KG1 (cell line): ENCODE measurements around the gene ZNF496.
"Not testable (repeated sequence)": the region's sequence is repeated elsewhere in the genome, so short reads cannot be mapped to it uniquely, and the experiment has no call there.

ENCODE experiments used
- DNase-seq: peaks from one replicate; lab custom pipeline; 2025; lab: John Stamatoyannopoulos, UW

Gene ZNF496

DNA sequence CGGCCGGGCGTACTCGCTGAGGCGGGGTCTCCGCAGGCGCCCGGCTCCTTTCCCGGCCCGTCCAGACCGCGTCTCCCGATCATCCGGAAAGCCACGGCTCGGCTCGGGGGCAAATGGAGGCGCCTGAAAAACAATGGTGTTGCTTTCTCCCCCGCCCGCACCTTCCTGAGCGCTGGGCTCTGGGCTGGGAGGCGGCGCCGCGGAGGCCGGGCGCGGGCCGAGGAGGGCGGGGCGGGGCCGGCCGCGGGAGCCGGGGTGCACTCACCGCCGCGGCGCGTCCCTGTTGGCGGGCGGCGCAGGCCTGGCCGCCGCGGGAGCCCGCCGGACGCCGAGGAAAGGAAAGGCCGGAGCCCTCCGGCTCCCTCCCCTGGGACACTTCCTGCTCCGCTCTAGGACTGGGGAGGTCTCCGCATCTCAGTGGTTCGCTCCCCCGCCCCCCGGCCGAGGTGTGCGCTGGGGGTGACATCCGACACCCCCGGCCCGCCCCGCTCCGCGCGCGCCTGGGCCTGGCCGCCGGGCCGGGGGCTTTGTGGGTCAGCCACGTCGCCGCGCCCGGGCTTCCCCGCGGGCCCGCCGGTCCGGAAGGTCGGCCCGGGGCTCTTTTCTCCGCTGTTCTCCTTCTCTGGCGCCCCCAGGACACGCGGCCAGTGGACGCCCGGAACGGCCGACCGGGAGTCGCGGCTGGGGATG is at the start of gene ZNF496:
TSS of gene ZNF496 (minus strand) at position 343 of the 690 bp plus-strand sequence. CDS start 2,289 bp downstream, outside the sequence.
- peak; percentile 23 for DNase-seq

- DNase-seq = no peak
Measured at GRCh38 chr1:247378334-247379073, 46.8 kb upstream of the ZNF496 start.

DNA sequence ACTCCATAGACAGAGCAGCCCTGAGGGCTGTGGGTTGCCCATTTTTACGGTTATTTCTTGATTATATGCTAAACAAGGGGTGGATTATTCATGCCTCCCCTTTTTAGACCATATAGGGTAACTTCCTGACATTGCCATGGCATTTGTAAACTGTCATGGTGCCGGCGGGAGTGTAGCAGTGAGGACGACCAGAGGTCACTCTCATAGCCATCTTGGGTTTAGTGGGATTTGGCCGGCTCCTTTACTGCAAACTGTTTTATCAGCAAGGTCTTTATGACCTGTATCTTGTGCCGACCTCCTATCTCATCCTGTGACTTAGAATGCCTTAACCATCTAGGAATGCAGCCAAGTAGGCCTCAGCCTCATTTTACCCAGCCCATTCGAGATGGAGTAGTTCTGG is 46.0 kb upstream of the ZNF496 start:
- DNase-seq = not testable (repeated sequence)

DNA sequence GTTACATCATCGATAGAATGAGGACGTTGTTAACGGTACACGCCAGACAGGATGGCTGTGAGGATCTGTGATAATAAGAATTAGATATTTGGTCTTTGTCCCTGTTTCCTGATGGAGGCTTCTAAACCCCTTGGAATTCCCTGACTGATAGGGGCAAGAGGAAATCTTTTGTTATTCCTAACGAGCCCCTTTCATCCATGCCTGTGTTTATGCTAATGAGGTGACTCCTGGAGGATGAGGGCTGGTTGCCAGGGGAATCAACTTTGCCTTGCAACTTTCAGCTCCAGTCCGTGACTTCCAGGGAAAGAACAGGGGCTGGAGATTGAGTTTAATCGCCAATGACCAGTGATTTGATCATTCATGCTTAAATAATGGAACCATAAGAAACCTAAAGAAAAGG is 45.0 kb upstream of the ZNF496 start:
- DNase-seq = no peak

- DNase-seq = no peak
Measured at GRCh38 chr1:247375747-247376146, 44.1 kb upstream of the ZNF496 start.

DNA sequence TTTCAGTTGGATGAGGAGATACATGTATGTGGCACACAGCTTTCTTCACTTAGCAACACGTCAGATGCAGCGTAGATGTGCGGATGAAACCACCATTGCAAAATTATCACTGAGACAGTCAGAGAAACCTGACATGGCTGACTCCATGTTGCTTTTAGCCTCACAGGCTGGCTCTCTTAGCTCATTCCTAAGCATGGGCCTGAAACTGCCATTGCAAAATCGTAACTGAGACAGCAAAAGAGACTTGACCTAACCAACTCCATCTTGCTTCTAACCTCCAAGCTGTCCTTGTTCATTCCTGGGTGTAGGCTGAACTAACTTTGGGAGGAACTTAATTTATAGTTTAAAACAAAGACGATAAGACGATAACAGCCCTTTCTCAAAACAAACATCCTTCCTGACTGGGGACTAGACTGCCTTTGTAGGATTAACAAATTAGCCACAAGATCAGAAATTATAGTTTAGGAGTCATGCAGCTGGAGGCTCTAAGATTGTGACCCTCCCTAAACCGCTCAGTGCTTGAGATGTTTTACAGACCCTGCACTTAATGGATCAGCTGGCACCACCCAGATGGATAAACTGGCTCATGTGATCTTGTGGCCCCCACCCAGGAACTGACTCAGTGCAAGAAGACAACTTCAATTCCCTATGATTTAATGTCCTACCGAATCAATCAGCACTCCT is 43.1 kb upstream of the ZNF496 start:
- not testable (repeated sequence) for DNase-seq

DNA sequence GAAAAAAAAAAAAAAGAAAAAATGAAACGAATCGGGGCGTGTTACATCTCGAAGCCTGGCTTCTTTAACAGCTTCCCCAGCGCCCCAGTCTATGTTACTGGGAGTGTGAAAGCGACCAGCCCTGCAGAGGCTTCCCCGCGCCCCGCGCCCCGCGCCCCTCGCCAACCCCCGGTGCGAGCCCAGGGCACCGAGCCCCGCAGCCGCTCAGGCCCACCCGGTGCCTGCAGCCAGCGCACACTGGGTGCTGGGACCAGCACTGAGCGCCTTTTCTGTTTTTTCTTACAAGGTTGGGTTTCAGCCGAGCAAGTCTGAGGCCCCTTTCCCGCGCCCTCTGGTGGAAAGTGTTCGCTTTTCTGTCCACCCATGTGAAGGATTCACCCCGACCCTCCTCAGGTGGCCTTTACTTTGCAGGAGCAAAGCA is 42.1 kb upstream of the ZNF496 start:
- DNase-seq = no peak

DNA sequence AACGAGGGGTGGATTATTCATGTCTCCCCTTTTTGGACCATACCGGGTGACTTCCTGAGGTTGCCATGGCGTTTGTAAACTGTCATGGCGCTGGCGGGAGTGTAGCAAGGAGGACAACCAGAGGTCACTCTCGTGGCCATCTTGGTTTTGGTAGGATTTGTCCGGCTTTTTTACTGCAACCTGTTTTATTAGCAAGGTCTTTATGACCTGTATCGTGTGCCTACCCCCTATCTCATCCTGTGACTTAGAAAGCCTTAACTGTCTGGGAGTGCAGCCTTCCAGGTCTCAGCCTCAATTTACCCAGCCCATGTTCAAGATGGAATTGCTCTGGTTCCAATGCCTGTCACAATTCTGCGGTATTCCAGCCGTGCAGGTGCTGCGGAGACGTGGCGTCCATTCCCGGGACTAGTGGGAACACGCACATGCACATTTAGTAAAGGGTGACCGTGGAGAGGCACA is 40.2 kb upstream of the ZNF496 start:
- DNase-seq = no peak

DNA sequence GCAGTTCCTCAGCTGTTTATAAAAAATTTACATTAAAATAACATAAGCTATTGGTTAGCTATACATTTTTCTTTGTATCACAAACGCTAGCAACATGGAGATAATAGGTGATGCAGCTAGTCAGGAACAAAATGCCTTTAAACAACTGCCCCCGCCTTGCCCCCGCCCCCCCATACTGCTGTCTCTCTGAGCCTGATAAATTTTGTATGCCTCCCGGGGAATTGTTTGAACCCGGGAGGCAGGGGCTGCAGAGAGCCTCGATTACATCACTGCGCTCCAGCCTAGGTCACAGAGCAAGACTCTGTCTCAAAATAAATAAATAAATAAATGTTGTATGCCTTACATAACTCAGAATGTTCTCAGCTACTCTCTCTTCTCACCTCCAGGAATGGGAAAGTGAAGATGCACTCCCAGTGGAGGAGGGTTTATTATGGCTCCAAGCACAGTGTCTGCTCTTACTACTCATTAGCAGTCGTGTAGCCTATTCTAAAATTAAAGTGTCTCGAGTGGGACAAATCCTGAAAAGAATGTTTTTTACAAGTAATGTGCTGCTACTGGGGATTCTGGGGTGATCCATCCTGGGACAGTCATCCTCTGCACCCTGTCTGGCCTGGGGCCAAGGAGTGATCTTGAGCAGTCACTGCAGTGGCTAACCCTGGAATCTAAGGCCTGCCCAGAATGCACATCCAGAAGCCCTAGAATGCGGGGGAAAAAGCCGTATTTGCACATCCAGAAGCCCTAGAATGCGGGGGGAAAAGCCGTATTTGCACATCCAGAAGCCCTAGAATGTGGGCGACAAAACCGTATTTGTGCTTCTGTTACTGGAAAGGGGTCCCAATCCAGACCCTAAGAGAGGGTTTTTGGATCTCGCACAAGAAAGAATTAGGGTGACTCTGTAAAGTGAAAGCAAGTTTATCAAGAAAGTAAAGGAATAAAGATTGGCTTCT is 39.4 kb upstream of the ZNF496 start:
- no peak for DNase-seq

DNA sequence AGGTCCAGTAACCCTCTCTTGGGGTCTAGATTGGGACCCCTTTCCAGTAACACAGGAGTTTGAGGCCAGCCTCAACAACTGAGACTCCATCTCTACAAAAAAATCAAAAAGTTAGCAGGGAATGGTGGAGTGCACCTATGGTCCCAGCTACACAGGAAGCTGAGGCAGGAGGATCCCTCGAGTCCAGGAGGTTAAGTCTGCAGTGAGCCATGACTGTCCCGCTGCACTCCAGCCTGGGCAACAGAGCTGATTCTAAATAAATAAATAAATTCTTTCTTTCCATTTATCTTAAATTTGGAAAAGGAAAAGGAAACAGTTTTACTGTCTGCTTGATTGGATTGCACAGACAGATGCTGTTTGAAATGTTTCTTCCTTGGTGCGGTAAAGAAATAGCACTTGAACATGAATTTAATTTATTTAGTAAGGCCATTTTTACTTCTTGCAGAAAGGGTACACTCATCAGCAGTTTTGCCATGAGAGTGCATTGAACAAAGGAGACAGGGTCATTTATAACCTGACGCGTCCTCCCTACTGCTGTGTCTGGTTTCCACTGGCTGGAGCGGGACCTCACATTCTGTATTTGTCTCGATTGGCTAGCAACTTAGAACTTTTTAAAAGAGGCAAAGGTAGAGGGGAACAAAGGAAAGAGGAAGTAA is 37.0 kb upstream of the ZNF496 start:
- no peak for DNase-seq

DNA sequence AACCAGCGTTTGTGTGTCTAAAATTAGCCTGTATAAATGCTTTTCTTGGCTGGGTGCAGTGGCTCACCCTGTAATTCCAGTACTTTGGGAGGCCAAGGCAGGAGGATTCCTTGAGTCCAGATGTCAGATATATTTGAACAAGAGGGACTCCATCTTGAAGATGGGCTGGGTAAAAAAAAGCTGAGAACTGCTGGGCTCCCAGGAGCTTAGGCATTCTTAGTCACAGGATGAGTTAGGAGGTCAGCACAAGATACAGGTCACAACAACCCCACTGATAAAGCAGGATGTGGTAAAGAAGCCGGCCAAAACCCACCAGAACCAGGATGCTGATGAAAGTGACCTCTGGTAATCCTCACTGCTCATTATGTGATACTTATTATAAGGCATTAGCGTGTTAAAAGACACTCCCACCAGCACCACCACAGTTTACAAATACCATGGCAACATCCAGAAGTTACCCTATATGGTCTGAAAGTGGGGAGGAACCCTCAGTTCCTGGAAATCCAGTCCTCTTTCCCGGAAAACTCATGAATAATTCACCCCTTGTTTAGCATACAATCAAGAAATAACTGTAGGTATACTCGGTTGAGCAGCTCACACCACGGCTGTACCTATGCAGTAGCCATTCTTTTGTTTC is 36.2 kb upstream of the ZNF496 start:
- DNase-seq = no peak

DNA sequence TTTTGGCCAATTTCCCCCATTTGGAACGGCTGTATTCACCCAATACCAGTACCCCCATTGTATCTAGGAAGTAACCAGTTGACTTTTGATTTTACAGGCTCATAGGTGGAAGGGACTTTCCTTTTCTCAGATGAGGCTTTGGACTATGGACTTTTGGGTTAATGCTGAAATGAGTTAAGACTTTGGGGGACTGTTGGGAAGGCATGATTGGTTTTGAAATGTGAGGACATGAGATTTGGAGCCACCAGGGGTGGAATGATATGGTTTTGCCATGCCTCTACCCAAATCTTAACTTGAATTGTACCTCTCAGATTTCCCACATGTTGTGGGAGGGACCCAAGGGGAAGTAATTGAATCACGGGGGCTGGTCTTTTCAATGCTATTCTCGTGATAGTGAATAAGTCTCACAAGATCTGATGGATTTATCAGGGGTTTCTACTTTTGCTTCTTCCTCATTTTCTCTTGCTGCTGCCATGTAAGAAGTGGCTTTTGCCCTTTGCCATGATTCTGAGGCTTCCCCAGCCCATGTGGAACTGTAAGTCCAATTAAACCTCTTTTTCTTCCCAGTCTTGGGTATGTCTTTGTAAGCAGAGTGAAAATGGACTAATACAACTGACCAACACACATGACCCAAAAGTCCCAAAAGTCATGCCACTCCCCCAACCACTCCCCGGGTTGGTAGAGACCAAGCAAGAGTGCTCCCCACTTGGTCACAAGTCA is 35.4 kb upstream of the ZNF496 start:
- no peak for DNase-seq

GRCh38 chr1:247366345-247366744 is 34.7 kb upstream of the ZNF496 start:
- DNase-seq = not testable (repeated sequence)

DNA sequence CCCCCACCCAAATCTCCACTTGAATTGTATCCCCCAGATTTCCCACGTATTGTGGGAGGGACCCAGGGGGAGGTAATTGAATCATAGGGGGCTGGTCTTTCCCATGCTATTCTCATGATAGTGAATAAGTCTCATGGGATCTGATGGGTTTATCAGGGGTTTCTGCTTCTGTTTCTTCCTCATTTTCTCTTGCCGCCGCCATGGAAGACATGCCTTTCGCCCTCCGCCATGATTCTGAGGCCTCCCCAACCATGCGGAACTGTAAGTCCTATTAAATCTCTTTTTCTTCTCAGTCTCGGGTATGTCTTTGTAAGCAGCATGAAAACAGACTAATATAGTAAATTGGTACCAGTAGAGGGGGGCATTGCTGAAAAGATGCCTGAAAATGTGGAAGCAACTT is 33.4 kb upstream of the ZNF496 start:
- no peak for DNase-seq

- DNase-seq = not testable (repeated sequence)
Measured at GRCh38 chr1:247363000-247363399, 31.3 kb upstream of the ZNF496 start.

DNA sequence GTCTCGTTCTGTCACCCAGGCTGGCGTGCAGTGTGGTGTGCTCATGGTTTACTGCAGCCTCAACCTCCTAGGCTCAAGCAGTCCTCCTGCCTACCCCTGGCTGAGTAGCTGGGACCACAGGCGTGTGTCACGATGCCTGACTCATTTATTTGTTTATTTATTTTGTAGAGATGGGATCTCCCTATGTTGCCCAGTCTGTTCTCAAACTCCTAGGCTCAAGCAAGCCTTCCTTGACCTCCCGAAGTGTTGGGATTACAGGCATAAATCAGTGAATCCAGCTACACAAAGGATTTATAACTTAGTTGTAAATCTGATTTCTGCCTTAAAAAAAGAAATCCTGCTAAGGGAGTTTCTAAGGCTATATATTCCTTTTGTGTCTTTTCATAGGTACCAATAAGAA is 30.5 kb upstream of the ZNF496 start:
- no peak for DNase-seq

- no peak for DNase-seq
Measured at GRCh38 chr1:247360991-247361731, 29.5 kb upstream of the ZNF496 start.

- no peak for DNase-seq
Measured at GRCh38 chr1:247360116-247360898, 28.6 kb upstream of the ZNF496 start.
